ENCODE results near the gene AP3B2. TPM values are rescaled to one million over a fixed set of nuclear protein-coding genes. Genes with fewer than 3 reads are reported as not detected.

The AP3B2 gene
- total and polyA plus RNA-seq, 4 donors = 0.94 to 2.2 (median 1.2) TPM

- H3K27ac ChIP-seq (ENCODE audit: low read depth in 1 of 2, low read length in 1 of 2) = no peak overlapping the region
- peaks cover 0 to 2% (median 0%) of the 10 kb centered on the region in 4 donors for H3K9me3 ChIP-seq (ENCODE audit: control insufficient read depth in 4 of 4, insufficient read depth in 3 of 4, low read length in 3 of 4)
- no peak overlapping the region for H3K9ac ChIP-seq (ENCODE audit: insufficient read depth in 1 of 2, low read length in 2 of 2)
- TF ChIP-seq CTCF (IDR thresholded peaks at IDR 0.05; ENCODE audit: control extremely low read depth, extremely low read depth) = no peak
- no peaks in the 10 kb centered on the region for H3K36me3 ChIP-seq (ENCODE audit: control insufficient read depth in 4 of 4, insufficient read depth in 4 of 4, low read length in 4 of 4)
- H3K4me1 ChIP-seq (ENCODE audit: control insufficient read depth in 5 of 5, insufficient read depth in 5 of 5, low read length in 5 of 5) = peaks cover 0 to under 1% (median 0%) of the 10 kb centered on the region in 5 donors
- 59 to 70% methylated on average over 2 of the region's 2 CpGs for WGBS, 2 donors
- DNase-seq (no peak), ATAC-seq (ENCODE audit: insufficient read depth, low FRiP score) (no peak)
- peaks cover 0 to 10% (median 5%) of the 10 kb centered on the region in 3 donors for H3K27me3 ChIP-seq (ENCODE audit: control insufficient read depth in 3 of 3, insufficient read depth in 3 of 3, low read length in 2 of 3)
- H3K4me3 ChIP-seq = no peak overlapping the region
Measured at GRCh38 chr15:82674873-82675272, 34.8 kb downstream of the AP3B2 start.

- no peak for DNase-seq
- WGBS, 2 donors = 85 to 90% methylated on average over 4 of the region's 4 CpGs
- Histone ChIP-seq H3K27me3 (ENCODE audit: control insufficient read depth in 3 of 3, insufficient read depth in 3 of 3, low read length in 2 of 3) (peaks cover 0 to 3% (median 0%) of the 10 kb centered on the region in 3 donors), H3K4me3 (no peak overlapping the region), H3K4me1 (ENCODE audit: control insufficient read depth in 5 of 5, insufficient read depth in 5 of 5, low read length in 5 of 5) (no peaks in the 10 kb centered on the region), H3K9me3 (ENCODE audit: control insufficient read depth in 4 of 4, insufficient read depth in 3 of 4, low read length in 3 of 4) (no peaks in the 10 kb centered on the region), H3K36me3 (ENCODE audit: control insufficient read depth in 4 of 4, insufficient read depth in 4 of 4, low read length in 4 of 4) (no peaks in the 10 kb centered on the region), H3K9ac (ENCODE audit: insufficient read depth in 1 of 2, low read length in 2 of 2) (no peak overlapping the region), H3K27ac (ENCODE audit: low read depth in 1 of 2, low read length in 1 of 2) (no peak overlapping the region)
- no peak for TF ChIP-seq CTCF (IDR thresholded peaks at IDR 0.05; ENCODE audit: control extremely low read depth, extremely low read depth)
- ATAC-seq (ENCODE audit: insufficient read depth, low FRiP score) = no peak
Measured at GRCh38 chr15:82670699-82671098, 39.0 kb downstream of the AP3B2 start.

- Histone ChIP-seq H3K4me3 (no peak overlapping the region), H3K27me3 (ENCODE audit: control insufficient read depth in 3 of 3, insufficient read depth in 3 of 3, low read length in 2 of 3) (no peaks in the 10 kb centered on the region), H3K9ac (ENCODE audit: insufficient read depth in 1 of 2, low read length in 2 of 2) (no peak overlapping the region), H3K36me3 (ENCODE audit: control insufficient read depth in 4 of 4, insufficient read depth in 4 of 4, low read length in 4 of 4) (no peaks in the 10 kb centered on the region), H3K4me1 (ENCODE audit: control insufficient read depth in 5 of 5, insufficient read depth in 5 of 5, low read length in 5 of 5) (no peaks in the 10 kb centered on the region), H3K9me3 (ENCODE audit: control insufficient read depth in 4 of 4, insufficient read depth in 3 of 4, low read length in 3 of 4) (peaks cover 0 to 4% (median 0%) of the 10 kb centered on the region in 4 donors), H3K27ac (ENCODE audit: low read depth in 1 of 2, low read length in 1 of 2) (no peak overlapping the region)
- TF ChIP-seq CTCF (IDR thresholded peaks at IDR 0.05; ENCODE audit: control extremely low read depth, extremely low read depth) = no peak
- no peak for DNase-seq
- WGBS, 2 donors = 90% methylated on average over 10 of the region's 10 CpGs
- no peak for ATAC-seq (ENCODE audit: insufficient read depth, low FRiP score)
Measured at GRCh38 chr15:82666606-82667005, 43.1 kb downstream of the AP3B2 start.

GRCh38 chr15:82664021-82664420 lies 45.7 kb downstream of the AP3B2 start:
- Histone ChIP-seq H3K4me1 (ENCODE audit: control insufficient read depth in 5 of 5, insufficient read depth in 5 of 5, low read length in 5 of 5) (no peaks in the 10 kb centered on the region), H3K9me3 (ENCODE audit: control insufficient read depth in 4 of 4, insufficient read depth in 3 of 4, low read length in 3 of 4) (peaks cover 0 to 6% (median 0%) of the 10 kb centered on the region in 4 donors), H3K4me3 (no peak overlapping the region), H3K27ac (ENCODE audit: low read depth in 1 of 2, low read length in 1 of 2) (no peak overlapping the region), H3K9ac (ENCODE audit: insufficient read depth in 1 of 2, low read length in 2 of 2) (no peak overlapping the region), H3K27me3 (ENCODE audit: control insufficient read depth in 3 of 3, insufficient read depth in 3 of 3, low read length in 2 of 3) (no peaks in the 10 kb centered on the region), H3K36me3 (ENCODE audit: control insufficient read depth in 4 of 4, insufficient read depth in 4 of 4, low read length in 4 of 4) (no peaks in the 10 kb centered on the region)
- no peak for TF ChIP-seq CTCF (IDR thresholded peaks at IDR 0.05; ENCODE audit: control extremely low read depth, extremely low read depth)
- ATAC-seq (ENCODE audit: insufficient read depth, low FRiP score) = no peak
- DNase-seq = no peak
- WGBS, 2 donors = 86 to 87% methylated on average over 5 of the region's 5 CpGs
